OCI-LY7 (cell line): Measurements from ENCODE around the gene LYVE1.

Experiments
- EZH2phosphoT487 ChIP-seq: fragments of 200-600 bp; sonication (generic); IDR thresholded peaks from 2 replicates; pipeline ENCODE4 v1.6.1; 2018; ENCODE audit warnings: low read depth, borderline replicate concordance, mild to moderate bottlenecking, mixed run types, antibody characterized with exemption, low read length, moderate library complexity, mixed read lengths
- TF ChIP-seq, protein P1 (sequence below): fragments of 200-600 bp; sonication (generic); conservative IDR thresholded peaks from 2 replicates; pipeline ENCODE4 v1.5.1; 2014; ENCODE audit warnings: mild to moderate bottlenecking, antibody characterized with exemption, low read length, moderate library complexity, mixed read lengths

DNA sequence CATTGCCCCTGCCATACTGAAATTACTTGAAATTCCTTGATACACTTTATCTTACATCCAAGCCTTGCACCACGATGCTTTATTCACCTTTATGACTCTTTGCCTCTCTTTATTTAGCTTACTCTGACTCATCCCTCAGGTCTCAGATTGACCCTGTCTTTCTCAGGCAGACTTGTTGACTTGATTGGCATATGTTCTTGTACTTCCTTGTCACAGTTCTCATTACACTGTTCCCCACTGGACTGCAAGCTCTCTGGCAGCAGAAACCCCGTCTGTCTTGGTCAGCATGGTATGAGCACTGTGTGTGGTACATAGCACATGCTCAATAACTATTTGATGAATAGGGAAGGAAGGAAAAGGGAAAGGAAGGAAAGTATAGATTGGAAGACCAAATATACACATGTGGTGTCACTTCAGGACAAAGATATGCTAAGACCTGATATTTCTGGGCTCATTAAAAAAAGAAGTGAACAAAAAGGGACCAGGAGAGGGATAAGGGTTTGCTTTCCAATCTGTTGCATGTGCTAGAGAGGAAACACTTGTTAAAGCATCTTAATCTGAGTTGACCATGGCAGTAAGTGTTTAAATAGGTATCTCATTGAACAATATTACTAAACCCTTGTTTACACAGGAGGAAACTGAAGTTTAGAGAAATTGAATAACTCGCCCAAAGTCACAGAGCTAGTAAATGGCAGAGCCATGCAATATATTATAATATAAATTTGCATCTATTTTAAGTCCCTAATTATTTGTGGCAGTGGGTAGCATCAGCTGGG lies 7.2 kb downstream of the LYVE1 start:
- TF ChIP-seq, protein P1, sequence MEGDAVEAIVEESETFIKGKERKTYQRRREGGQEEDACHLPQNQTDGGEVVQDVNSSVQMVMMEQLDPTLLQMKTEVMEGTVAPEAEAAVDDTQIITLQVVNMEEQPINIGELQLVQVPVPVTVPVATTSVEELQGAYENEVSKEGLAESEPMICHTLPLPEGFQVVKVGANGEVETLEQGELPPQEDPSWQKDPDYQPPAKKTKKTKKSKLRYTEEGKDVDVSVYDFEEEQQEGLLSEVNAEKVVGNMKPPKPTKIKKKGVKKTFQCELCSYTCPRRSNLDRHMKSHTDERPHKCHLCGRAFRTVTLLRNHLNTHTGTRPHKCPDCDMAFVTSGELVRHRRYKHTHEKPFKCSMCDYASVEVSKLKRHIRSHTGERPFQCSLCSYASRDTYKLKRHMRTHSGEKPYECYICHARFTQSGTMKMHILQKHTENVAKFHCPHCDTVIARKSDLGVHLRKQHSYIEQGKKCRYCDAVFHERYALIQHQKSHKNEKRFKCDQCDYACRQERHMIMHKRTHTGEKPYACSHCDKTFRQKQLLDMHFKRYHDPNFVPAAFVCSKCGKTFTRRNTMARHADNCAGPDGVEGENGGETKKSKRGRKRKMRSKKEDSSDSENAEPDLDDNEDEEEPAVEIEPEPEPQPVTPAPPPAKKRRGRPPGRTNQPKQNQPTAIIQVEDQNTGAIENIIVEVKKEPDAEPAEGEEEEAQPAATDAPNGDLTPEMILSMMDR: no peak
- TF ChIP-seq EZH2phosphoT487: no peak
